Small intestine (tissue), 7 donors: ENCODE data around the gene DDX39B. TPM values are rescaled to one million over a fixed set of nuclear protein-coding genes. Genes with fewer than 3 reads are reported as not detected.
A peak's percentile ranks its signal among the peaks of the same experiment; 100 is the strongest.

Experiments
- DNase-seq, 2 donors: peaks; one replicate each; pipeline versions ENCODE4 v3.0.0 to v3.0.0-alpha.2; 2013
- FAIRE-seq: peaks from 2 replicates; lab custom pipeline; 2012; peaks lifted over from hg19 to GRCh38; lab: Jason Lieb, UNC
- H3K27ac ChIP-seq, 3 donors: one replicate each; pipeline ENCODE4 v1.5.1; 2013; ENCODE audit warnings: low read length in 2 of 3, mild to moderate bottlenecking in 2 of 3, control low read depth in 1 of 3, inconsistent platforms in 1 of 3, low read depth in 1 of 3, moderate library complexity in 1 of 3
- H3K27me3 ChIP-seq, 3 donors: one replicate each; pipeline ENCODE4 v1.6.1; 2013; ENCODE audit warnings: low read length in 3 of 3, inconsistent platforms in 1 of 3; ENCODE audit not compliant: control insufficient read depth in 3 of 3, insufficient read depth in 3 of 3
- H3K36me3 ChIP-seq, 3 donors: one replicate each; pipeline ENCODE4 v1.6.1; 2013; ENCODE audit warnings: low read length in 3 of 3, inconsistent platforms in 1 of 3, low read depth in 1 of 3, mild to moderate bottlenecking in 1 of 3, moderate library complexity in 1 of 3; ENCODE audit not compliant: control insufficient read depth in 3 of 3, insufficient read depth in 2 of 3
- H3K4me1 ChIP-seq, 3 donors: one replicate each; pipeline ENCODE4 v1.6.1; 2013; ENCODE audit warnings: low read length in 2 of 3, inconsistent platforms in 1 of 3, low read depth in 1 of 3, mild to moderate bottlenecking in 1 of 3, moderate library complexity in 1 of 3; ENCODE audit not compliant: control insufficient read depth in 3 of 3, insufficient read depth in 2 of 3
- H3K4me3 ChIP-seq, 3 donors: one replicate each; pipeline ENCODE4 v1.5.1; 2013; ENCODE audit warnings: low read length in 3 of 3, control low read depth in 1 of 3, inconsistent platforms in 1 of 3, low read depth in 1 of 3, mild to moderate bottlenecking in 1 of 3, moderate library complexity in 1 of 3
- H3K9me3 ChIP-seq, 2 donors: one replicate each; pipeline ENCODE4 v1.6.1; 2013; ENCODE audit warnings: low read depth in 1 of 2, low read length in 1 of 2; ENCODE audit not compliant: control insufficient read depth in 2 of 2, insufficient read depth in 1 of 2
- WGBS, 3 donors: extraction: QIAGEN DNeasy Blood & Tissue Kit; methylation state at CpG; one replicate each; pipeline ENCODE4 v1.1.7; 2013; 5-methylcytosine and 5-hydroxymethylcytosine counted together
- polyA plus RNA-seq, 4 donors: library from polyadenylated mRNA; stranded (reverse) in 3 of 4; unstranded in 1 of 4; fragments of 200-250 nt in 3 of 4; fragments of 120-200 nt in 1 of 4; gene quantifications; one replicate each; pipeline versions ENCODE4 v1.2.1 to v1.2.3, GENCODE V29; 2013
- donor health status: healthy with polysubstance abuse.
- donor health status: control.
- donor health status: control.
- donor health status: Bipolar disorder and iron deficiency.
- donor health status: healthy.

DDX39B gene
- polyA plus RNA-seq, 4 donors, result 307 to 440 (median 358) TPM

GRCh38 chr6:31585491-31585890 is 43.7 kb upstream of the DDX39B start:
- DNase-seq (peak in 1 of 2 donors; percentile 36), FAIRE-seq (no peak)
- peaks cover 0 to 7% (median 0%) of the 10 kb centered on the region in 3 donors for H3K4me1 ChIP-seq
- WGBS, 3 donors, result 62 to 77% (median 63%) methylated on average over 2 of the region's 2 CpGs
- no peaks in the 10 kb centered on the region for H3K36me3 ChIP-seq
- peaks cover 0 to 12% (median 0%) of the 10 kb centered on the region in 3 donors for H3K27me3 ChIP-seq
- H3K27ac ChIP-seq, result peak overlapping the region in 1 of 3 donors; percentile 1
- H3K4me3 ChIP-seq, result no peak overlapping the region
- peaks cover 0 to 2% of the 10 kb centered on the region in 2 donors for H3K9me3 ChIP-seq

GRCh38 chr6:31582230-31582643 is 40.4 kb upstream of the DDX39B start, which contains the start of gene LTB:
Gene LTB (minus strand): TSS chr6:31582424. CDS start chr6:31582417, 7 bp downstream.
- 49 to 50% (median 49%) methylated on average over 3 of the region's 3 CpGs for WGBS, 3 donors
- peaks cover 0 to 4% of the 10 kb centered on the region in 2 donors for H3K9me3 ChIP-seq
- peak within 1 kb of the TSS; percentile 60 to 71 (median 71) for H3K4me3 ChIP-seq
- no peaks in the 10 kb centered on the region for H3K36me3 ChIP-seq
- FAIRE-seq (no peak), DNase-seq (no peak)
- peak within 1 kb of the TSS; percentile 43 to 84 (median 59) for H3K27ac ChIP-seq
- peaks cover 0 to 9% (median 0%) of the 10 kb centered on the region in 3 donors for H3K4me1 ChIP-seq
- H3K27me3 ChIP-seq, result peaks cover 0 to 13% (median 0%) of the 10 kb centered on the region in 3 donors

- WGBS, 3 donors, result 19 to 22% (median 20%) methylated on average over 17 to 21 of the region's 21 CpGs
Measured at GRCh38 chr6:31581434-31582229, 39.8 kb upstream of the DDX39B start.

GRCh38 chr6:31580807-31581433 is 39.1 kb upstream of the DDX39B start:
- H3K27ac ChIP-seq, result peak overlapping the region; percentile 43 to 84 (median 59)
- DNase-seq, result peak; percentile 69 to 89
- H3K36me3 ChIP-seq, result no peaks in the 10 kb centered on the region
- peaks cover 0 to 9% (median 0%) of the 10 kb centered on the region in 3 donors for H3K4me1 ChIP-seq
- H3K4me3 ChIP-seq, result peak overlapping the region; percentile 60 to 71 (median 71)
- FAIRE-seq, result no peak
- H3K9me3 ChIP-seq, result peaks cover 0 to 4% of the 10 kb centered on the region in 2 donors
- peaks cover 0 to 11% (median 0%) of the 10 kb centered on the region in 3 donors for H3K27me3 ChIP-seq
- 0% methylated on average over 53 to 62 of the region's 62 CpGs for WGBS, 3 donors

More at GRCh38 chr6:31581434-31582229, 39.8 kb upstream of the DDX39B start:
- H3K4me1 ChIP-seq, result peaks cover 0 to 9% (median 0%) of the 10 kb centered on the region in 3 donors
- DNase-seq, result peak; percentile 34 to 54
- peak overlapping the region in 2 of 3 donors; percentile 43 to 84 for H3K27ac ChIP-seq
- H3K9me3 ChIP-seq, result peaks cover 0 to 4% of the 10 kb centered on the region in 2 donors
- no peak for FAIRE-seq
- H3K36me3 ChIP-seq, result no peaks in the 10 kb centered on the region
- peaks cover 0 to 11% (median 0%) of the 10 kb centered on the region in 3 donors for H3K27me3 ChIP-seq
- H3K4me3 ChIP-seq, result peak overlapping the region; percentile 60 to 71 (median 71)

- Histone ChIP-seq H3K36me3 (no peaks in the 10 kb centered on the region), H3K27me3 (peaks cover 0 to 15% (median 0%) of the 10 kb centered on the region in 3 donors), H3K27ac (peak overlapping the region in 2 of 3 donors; percentile 37 to 84), H3K4me1 (peaks cover 0 to 9% (median 0%) of the 10 kb centered on the region in 3 donors), H3K9me3 (peaks cover 0 to 4% of the 10 kb centered on the region in 2 donors), H3K4me3 (peak overlapping the region; percentile 60 to 71 (median 71))
- WGBS, 3 donors, result 29 to 47% (median 41%) methylated on average over 11 of the region's 11 CpGs
- FAIRE-seq (no peak), DNase-seq (no peak)
Measured at GRCh38 chr6:31580438-31580740, 38.6 kb upstream of the DDX39B start.

- DNase-seq (no peak), FAIRE-seq (no peak)
- Histone ChIP-seq H3K27ac (peak overlapping the region in 1 of 3 donors; percentile 36), H3K9me3 (peaks cover 0 to 4% of the 10 kb centered on the region in 2 donors), H3K4me1 (peaks cover 0 to 9% (median 0%) of the 10 kb centered on the region in 3 donors), H3K36me3 (no peaks in the 10 kb centered on the region), H3K4me3 (peak overlapping the region in 1 of 3 donors; percentile 11), H3K27me3 (peaks cover 0 to 17% (median 0%) of the 10 kb centered on the region in 3 donors)
- 80 to 93% (median 91%) methylated on average over 8 of the region's 8 CpGs for WGBS, 3 donors
Measured at GRCh38 chr6:31579546-31580437, 38.0 kb upstream of the DDX39B start.

GRCh38 chr6:31579119-31579505 is 37.3 kb upstream of the DDX39B start:
- Histone ChIP-seq H3K9me3 (peaks cover 0 to 4% of the 10 kb centered on the region in 2 donors), H3K4me3 (no peak overlapping the region), H3K27me3 (peaks cover 0 to 23% (median 0%) of the 10 kb centered on the region in 3 donors), H3K4me1 (peaks cover 0 to 9% (median 0%) of the 10 kb centered on the region in 3 donors), H3K36me3 (no peaks in the 10 kb centered on the region), H3K27ac (no peak overlapping the region)
- FAIRE-seq (no peak), DNase-seq (no peak)
- WGBS, 3 donors, result 82 to 89% (median 87%) methylated on average over 3 of the region's 3 CpGs
